DMS 273 treated with DMSO at 0.1 percent for 48 hours (cell line): Measurements from ENCODE around the gene PKD2.

ENCODE experiments used
- DNase-seq: peaks from one replicate; lab custom pipeline; 2025; lab: John Stamatoyannopoulos, UW

The PKD2 gene

DNA sequence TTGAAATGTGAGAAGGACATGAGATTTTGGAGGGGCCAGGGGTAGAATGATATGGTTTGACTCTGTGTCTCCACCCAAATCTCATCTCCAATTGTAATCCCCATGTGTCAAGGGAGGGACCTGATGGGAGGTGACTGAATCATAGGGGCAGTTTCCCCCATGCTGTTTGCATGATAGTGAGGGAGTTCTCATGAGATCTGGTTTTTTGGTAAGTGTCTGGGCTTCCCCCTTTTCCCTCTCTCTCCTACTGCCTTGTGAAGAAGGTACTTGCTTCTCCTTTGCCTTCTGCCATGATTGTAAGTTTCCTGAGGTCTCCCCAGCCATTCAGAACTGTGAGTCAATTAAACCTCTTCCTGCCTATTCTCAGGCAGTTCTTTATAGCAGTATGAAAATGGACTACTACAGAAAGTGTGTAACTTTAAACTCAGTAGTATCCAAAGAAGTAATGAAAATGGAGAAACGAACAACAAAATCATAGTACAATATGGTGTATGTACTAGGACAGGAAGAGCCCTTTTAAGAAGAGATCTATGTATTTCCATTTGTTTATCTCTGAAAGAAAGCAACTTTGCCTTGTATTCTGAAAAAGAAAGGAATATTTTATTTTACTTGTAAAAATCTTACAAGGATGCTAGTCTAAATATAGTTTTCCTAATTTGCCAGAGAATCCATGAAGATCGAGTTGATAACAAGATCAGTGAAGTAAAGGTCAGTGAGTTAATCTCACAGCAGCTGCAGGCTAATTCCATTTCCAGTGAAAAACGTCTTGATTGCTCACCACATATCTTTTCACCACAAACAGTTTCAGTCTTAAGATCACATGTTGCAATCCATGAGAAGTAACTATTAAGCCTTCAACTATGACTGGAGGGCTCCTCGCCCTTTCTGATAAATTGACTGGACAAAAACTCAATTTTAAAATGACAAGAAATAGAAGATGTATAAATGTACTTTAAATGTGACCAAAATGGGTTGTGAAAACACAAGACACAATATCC is 20.5 kb downstream of the PKD2 start:
- no peak for DNase-seq

DNA sequence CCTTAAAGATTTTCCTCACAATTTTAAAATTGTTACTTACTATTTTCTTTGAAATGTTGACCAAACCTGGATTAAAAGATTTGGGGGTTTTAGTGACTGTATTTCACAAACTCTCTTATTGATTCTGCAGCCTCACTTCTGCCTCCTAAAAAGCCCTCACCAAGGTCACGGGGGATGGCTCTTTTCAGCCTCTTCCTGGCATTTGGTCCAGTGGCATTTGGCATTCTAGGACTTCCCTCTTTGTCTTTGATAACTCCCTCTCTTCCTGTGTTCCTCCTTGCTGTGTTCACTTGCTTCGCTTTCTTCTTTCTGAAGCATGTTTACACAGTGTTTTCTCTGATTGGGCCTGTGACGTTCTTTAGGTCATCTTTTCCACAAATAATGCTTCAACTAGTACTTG is 21.5 kb downstream of the PKD2 start:
- DNase-seq: no peak

DNA sequence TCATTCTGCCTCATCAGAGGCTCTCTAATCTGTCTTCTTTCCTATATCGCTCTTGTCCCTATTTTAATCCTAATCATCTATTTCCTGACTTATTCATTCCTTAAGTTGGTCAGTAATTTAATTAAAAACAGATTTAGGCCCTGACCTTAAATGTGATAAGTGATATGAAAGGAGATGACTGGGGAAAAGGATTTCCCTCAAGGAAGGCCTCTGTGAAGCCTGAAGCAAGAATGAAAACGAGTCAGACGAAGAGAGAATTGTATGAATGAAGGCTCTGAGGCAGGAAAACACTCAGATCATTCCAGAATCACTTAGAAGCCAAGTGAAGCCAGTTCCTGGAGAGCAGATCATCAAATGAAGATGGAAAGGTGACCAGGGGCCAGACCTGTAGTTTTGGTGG is 22.1 kb downstream of the PKD2 start:
- no peak for DNase-seq

DNA sequence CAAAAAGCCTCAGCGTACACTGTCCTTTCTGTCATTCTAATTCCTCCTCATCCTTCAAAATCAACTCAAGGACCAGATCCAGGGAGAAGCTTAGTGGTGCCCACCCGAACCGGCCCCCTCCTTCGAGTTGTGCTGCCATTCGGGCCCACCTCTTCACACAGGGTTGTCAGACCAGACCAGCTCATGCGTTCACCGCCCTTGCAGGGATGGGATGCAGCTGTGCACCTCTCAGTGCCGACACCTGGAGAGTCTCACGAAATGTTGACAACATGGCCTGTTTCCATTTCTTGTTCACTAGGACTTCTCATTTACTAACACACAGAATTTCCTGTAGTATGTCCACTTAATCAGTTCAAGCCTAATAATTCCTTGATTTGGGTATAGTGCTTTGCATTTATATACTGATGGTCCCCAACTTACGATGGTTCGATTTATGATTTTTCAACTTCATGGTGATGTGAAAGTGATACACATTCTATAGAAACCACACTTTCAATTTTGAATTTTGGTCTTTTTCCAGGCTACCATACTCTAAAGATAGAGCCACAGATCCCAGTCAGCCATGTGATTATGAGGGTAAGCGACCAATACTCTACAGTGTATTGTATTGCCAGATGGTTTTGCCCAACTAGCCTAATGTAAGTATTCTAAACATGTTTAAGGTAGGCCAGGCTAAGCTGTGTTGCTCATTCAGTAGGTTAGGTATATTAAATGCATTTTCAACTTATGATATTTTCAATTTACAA is 23.3 kb downstream of the PKD2 start:
- no peak for DNase-seq

DNA sequence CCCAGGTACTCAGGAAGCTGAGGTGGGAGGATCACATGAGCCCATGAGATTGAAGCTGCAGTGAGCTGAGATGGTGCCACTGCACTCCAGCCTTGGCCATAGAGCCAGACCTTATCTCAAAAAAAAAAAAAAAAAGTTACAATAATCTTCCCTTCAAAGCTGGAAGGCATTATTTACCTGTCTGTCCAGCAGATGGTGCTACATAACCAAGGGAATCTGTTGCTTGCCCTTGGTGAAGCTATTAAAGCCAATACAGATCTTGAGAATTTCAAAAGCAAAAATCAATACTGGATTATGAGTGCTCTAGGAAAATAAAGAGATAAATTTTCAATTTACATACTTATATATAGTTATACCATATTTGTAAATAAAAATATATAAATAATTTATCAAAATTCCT is 25.9 kb downstream of the PKD2 start:
- no peak for DNase-seq

DNA sequence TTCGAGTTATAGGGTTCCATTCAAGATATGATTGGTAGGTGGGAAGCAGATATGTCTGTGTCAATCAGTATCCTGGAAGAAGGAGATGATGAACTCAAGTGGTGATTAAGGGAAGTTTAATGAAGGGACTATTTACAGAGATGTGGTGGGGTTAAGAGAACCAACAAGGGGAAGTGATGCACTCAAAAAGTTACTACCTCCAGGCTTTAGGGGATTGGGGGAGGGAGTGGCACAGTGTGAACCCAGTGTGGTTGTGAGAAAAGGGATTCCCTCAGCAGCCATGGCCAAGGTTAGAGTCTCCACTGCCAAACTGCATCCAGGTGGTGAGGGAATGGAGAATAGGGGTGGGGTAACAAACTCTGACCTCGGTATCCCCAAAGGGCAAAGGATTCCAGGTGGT is 27.9 kb downstream of the PKD2 start:
- no peak for DNase-seq

DNA sequence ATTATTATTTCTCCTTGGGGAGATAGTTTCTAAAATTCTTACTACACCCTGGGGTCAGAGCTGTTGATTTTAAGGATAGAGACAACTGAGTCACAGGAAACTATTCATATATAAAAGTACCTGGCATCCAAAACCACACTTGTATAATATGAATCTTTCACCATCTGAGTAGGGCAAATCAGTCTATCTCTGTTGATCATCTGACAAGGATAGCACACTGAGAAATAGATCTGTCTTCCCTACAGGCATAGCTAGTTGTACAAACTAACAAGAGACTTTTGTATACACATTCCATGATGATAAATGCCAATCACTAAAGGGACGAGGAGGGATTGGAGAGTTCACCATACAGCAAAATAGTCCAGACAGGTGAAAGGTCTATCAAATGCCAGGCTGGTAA is 30.0 kb downstream of the PKD2 start:
- DNase-seq: no peak

DNA sequence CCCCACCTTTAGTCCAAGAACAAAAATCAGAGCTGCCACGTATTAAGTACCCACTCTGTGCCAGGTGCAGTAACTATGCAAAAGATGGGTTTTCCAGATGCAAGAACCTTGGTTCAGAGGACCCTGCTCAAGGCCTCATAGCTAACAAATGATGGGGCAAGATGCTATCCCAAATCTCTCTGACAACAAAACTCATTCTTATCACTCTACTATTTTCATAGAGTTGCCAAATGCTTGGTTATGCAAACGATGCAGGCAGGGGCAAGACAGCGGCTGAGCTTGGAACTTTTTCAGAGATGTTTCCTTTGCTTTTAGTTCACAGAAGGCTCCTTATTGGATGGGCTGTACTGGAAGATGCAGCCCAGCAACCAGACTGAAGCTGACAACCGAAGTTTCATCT is 30.5 kb downstream of the PKD2 start:
- DNase-seq: no peak

DNA sequence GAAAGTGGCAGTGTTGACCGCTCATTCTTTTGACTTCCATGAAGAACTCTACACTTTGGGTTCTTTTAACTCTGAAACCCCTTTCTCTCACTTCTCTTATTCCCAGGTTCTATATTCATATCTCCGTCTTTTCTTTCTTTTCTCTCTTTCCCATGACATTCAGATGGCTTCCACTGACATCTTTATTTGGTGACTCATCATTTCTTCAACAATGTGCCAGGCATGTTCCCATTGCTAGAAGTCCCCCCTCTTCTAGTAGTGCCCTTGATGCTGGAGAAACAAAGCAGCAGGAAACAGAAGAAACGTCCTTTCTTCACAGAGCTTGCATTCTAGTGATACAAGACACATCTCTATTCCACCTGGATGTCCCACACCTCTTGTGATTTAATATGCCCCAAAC is 33.3 kb downstream of the PKD2 start:
- no peak for DNase-seq

DNA sequence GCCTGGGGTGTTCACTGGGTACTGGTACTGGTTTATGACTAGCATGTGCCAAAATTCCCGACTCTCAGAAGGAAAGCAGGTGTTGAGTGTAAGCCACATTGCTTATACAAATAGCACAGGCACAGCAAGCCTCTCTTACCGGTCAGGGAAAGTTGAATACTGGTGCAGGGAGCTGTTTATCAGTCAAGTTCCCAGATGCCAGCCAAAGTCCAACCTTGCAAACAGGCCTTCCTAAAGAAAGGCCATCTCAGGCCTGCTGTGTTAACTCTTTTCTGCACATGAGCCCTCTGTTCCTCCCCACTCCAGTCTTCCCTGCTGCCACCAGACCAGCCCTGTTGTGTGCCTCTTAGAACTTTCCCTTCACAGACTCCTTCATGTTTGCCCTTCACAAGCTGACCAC is 34.2 kb downstream of the PKD2 start:
- no peak for DNase-seq

DNA sequence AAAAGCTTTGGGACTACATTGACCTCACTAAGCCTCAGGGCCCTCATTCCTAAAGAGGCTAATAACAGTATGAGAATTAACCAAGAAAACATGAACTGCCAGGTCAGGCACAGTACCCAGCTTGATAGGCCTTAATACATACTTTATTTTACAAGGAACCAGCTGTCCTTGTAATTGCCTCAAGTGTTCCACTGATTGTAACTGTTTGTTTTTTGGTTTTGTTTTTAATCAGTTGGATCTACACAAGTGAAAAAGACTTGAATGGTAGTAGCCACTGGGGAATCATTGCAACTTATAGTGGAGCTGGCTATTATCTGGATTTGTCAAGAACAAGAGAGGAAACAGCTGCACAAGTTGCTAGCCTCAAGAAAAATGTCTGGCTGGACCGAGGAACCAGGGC is 35.6 kb downstream of the PKD2 start:
- no peak for DNase-seq

DNA sequence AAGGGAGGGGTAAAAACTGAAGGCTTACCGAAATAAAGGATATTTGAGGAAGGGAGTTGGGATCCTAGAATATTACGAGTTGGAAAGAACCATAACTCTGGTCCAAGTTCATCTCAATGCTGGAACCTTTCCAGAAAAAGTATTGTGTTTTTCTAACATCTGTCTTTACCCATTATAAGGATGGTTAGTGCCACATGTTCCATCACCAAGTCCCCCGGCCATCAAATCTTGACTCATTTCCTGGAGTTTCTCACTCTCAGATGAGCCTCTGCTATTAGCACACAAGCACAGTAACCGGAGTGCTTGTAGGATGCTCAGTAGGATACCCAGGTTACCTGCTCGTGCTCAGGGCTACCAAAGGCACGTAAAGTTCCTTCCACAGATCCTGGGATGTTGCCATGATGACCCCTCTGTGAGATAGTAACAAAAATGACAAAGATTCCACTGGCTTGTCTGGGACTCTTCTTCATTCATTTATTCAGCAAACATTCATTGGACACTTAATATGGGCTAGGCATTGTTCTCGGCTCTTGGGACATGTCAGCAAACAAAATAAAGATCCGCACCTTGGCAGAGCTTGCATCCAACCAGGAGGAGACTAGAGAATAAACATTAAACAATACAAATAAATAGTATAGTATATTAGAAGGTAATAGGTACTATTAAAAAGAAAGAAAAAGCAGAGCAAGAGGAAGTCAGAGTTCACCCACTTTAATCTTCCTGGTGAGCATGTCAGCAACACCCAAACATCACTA is 36.3 kb downstream of the PKD2 start:
- no peak for DNase-seq

DNA sequence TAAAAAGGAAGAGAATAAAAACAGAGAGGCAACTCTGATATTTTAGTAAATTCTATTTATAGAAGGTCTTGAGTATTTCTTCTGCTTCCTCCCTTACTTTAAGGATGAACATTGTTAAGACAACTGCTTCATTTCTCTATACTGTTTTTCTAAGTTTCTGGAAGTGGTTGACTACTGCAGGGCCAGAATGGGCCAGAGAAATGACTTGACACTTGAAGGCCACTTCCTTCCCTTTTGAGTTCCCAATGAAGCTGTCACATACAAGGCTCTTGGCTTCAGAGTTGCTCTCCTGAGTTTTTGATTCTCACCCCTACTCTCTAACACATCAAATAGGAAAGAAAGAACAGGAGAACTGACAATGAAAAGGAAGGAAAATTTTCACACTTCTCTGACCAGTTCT is 37.6 kb downstream of the PKD2 start:
- no peak for DNase-seq

DNA sequence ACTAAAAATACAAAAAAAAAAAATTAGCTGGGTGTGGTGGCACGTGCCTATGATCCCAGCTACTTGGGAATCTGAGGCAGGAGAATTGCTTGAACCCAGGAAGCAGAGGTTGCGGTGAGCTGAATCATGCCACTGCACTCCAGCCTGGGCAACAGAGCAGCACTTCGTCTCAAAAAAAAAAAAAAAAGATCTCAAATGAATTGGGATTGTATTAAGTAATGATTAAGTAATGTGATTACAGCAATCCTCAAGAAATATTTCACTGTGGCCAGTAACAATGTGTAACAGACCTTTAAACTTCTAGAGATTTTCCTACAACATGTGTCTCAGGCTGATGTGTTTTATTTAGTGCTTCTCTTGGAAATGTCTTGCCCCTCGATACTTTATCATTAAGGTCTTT is 46.8 kb downstream of the PKD2 start:
- no peak for DNase-seq

DNA sequence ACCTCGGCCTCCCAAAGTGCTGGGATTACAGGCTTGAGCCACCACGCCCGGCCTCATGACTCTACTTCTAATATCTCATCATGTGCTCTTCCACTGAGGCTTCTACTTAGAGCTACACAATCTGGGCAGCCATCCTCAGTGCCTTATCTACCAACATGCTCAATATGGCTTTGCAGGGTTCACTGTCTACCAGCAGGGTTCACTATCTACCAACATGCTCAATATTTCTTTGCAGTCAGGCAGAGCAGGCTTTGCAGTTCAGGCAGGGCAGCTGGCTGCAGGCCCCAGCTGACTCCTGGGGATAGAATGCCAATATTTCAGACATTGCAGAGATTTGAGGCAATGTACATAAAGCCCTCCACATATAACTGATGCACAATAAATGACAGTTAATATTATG is 47.5 kb downstream of the PKD2 start:
- no peak for DNase-seq

DNA sequence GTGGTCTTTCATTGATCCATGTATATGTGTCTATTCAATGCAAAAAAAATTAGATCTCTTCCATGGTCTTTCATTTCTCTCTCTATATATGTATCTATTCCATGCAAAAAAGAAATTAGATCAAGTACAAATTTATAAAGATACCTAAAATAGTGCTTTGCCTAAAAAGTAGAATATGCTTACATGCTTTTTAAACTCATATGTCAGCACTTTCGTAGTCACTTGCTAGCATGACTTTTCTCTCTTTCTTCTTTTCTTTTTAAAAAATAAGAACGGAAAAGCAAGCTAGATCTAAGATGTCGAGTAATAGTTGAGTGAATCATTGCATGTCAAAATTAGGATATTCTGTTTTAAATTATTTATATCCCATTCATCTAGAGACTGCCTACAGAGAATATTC is 50.9 kb downstream of the PKD2 start:
- no peak for DNase-seq

DNA sequence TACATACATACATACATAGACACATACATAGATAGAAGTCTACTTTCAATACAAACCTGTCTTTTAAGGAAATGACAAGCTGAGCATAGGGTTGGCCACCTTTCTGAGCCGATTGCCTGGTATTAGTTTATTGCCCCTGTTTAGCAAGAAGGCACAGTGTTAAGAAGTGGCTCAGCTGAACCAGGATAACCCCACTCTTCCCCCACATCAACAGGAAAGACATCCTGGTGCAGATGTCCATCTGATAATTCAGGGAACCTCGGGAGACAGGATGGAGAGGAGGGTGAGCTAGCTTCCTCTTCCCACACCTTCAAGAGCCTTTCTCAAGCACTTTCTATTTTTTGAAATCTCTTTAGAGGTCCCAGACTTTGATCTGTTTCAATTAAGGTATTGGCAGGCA is 52.3 kb downstream of the PKD2 start:
- DNase-seq: no peak

DNA sequence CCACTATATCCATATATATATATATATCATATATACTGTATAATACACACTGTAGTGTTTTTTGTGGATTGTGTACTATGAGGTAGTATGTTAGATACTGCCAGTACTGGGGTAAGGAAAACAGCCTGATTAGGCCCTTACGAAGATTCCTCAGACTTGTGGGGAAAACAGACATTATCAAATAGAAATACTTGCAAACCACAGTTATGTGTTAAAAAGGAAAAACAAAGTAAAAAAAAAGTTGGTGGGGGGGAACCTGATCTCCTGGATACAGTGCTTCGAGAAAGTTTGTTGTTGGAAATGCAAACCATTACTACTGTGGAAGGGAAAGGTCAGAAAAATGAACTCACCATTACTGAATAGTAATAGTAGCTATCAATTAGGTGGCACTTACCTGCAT is 53.0 kb downstream of the PKD2 start:
- DNase-seq: no peak

DNA sequence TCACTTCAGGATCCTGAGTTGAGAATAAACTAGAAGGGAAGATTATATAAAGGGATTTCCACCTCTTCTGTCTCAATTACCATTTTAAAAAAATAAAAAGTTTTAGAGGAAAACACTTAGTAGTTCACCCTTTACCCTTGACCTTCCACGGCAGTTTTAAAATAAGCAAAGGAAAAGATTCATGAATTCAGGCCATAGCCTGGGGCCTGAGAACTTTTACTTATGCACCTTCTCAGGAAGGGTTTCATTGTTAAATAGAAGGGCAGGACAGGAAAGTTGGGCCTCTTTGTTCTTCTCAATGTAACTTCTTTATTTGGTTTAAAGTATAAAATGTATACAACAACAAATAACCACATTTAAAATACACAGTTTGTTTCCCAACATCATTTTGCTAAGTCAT is 54.9 kb downstream of the PKD2 start:
- DNase-seq: no peak

DNA sequence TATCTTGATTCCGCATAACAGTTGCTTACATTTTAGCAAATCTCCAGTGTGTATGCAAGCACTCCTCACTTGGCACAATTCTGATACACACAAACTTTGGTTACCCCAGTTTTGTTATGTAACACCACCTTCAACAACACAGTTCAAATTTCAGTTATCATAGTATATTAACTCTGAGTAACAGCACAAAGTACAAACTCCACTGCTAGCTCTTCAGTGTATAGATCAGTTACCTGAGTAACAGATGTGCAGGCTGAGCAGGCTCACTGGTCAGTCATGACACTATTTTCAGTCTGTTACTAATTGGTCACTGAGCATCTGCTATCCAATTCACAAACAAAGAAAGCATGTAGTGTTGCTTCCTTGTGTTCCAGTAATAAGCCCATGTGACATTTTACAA is 55.4 kb downstream of the PKD2 start:
- DNase-seq: no peak

DNA sequence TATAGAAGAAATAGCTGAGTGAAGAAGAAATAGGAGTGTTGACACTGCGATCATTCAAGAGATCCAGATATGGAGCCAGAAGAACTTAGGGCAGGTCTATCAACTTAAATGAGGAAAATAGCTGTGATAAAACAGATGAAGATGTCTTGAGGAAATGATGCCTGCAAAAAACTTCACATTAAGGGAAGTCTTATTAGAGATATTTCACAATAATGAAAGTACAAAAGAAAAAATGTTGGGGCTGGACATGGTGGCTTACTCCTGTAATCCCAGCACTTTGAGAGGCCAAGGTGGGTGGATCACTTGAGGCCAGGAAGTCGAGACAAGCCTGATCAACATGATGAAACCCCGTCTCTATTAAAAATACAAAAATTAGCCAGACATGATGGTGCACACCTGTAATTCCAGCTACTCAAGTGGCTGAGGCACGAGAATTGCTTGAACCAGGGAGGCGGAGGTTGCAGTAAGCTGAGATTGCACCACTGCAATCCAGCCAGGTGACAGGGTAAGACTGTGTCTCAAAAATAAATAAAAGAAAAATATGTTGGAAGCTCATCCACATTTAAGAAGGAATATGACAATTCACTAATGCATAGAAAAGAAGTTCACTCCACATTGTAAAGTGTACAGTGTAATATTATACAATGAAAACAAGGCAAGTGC is 56.3 kb downstream of the PKD2 start:
- no peak for DNase-seq

DNA sequence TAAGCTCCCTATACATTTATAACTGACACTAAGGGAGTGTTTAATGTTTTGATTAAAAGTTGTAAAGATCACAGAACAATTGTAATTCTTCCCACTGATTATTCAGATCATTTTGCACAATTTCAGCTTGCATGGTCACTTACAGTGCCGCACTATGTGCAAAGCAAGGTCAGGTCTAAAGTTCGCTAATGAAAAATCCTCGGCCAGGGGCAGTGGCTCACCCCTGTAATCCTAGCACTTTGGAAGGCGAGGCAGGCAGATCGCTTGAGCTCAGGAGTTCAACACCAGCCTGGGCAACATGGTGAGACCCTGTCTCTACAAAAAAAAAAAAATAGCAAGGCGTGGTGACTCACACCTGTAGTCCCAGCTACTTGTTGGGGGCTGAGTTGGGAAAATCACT is 57.0 kb downstream of the PKD2 start:
- no peak for DNase-seq
